Thymus (tissue), 11 donors: ENCODE measurements around the gene GIPC2. TPM values are rescaled to one million over a fixed set of nuclear protein-coding genes. Genes with fewer than 3 reads are reported as not detected.
A peak's percentile ranks its signal among the peaks of the same experiment; 100 is the strongest.
"Not testable (repeated sequence)": the region's sequence is repeated elsewhere in the genome, so short reads cannot be mapped to it uniquely, and the experiment has no call there.

Experiments used
- DNase-seq, 9 donors: peaks; one replicate each; pipeline ENCODE4 v3.0.0-alpha.2; 2013; ENCODE audit warnings: low spot score in 9 of 9, low read depth in 6 of 9, missing footprints in 1 of 9
- H3K27ac ChIP-seq, 2 donors: one replicate each; pipeline ENCODE4 v1.5.1; 2013; ENCODE audit warnings: control low read depth in 1 of 2, low read depth in 1 of 2, low read length in 1 of 2, mild to moderate bottlenecking in 1 of 2, moderate library complexity in 1 of 2
- H3K27me3 ChIP-seq, 2 donors: one replicate each; pipeline ENCODE4 v1.5.1; 2013; ENCODE audit warnings: low read length in 1 of 2; ENCODE audit not compliant: control insufficient read depth in 2 of 2, insufficient read depth in 1 of 2
- H3K36me3 ChIP-seq, 2 donors: one replicate each; pipeline ENCODE4 v1.5.1; 2013; ENCODE audit warnings: low read length in 1 of 2, mild to moderate bottlenecking in 1 of 2, moderate library complexity in 1 of 2; ENCODE audit not compliant: control insufficient read depth in 2 of 2, insufficient read depth in 2 of 2
- H3K4me1 ChIP-seq, 2 donors: one replicate each; pipeline ENCODE4 v1.5.1; 2013; ENCODE audit warnings: low read length in 2 of 2; ENCODE audit not compliant: control insufficient read depth in 2 of 2, insufficient read depth in 2 of 2
- H3K4me3 ChIP-seq, 2 donors: one replicate each; pipeline ENCODE4 v1.5.1; 2013; ENCODE audit warnings: low read length in 2 of 2, control low read depth in 1 of 2, mild to moderate bottlenecking in 1 of 2
- H3K9me3 ChIP-seq, 2 donors: one replicate each; pipeline ENCODE4 v1.5.1; 2013; ENCODE audit warnings: low read length in 1 of 2, mild to moderate bottlenecking in 1 of 2; ENCODE audit not compliant: control insufficient read depth in 2 of 2, insufficient read depth in 1 of 2
- WGBS: extraction: QIAGEN DNeasy Blood & Tissue Kit; methylation state at CpG from one replicate; pipeline ENCODE4 v1.1.7; 2013; 5-methylcytosine and 5-hydroxymethylcytosine counted together
- polyA plus RNA-seq: library from polyadenylated mRNA; stranded (reverse); fragments of 200-250 nt; gene quantifications from one replicate; pipeline ENCODE4 v1.2.3, GENCODE V29; 2013
- total RNA-seq: library from RNA; stranded (reverse); fragments of 120-200 nt; gene quantifications from one replicate; pipeline ENCODE4 v1.2.4, GENCODE V29; 2013
- donor health status: healthy.

GIPC2 gene
- total and polyA plus RNA-seq, 2 donors, result 0.28 to 1.3 TPM

GRCh38 chr1:78006521-78006920 is 39.2 kb upstream of the GIPC2 start:
- Histone ChIP-seq H3K36me3 (no peaks in the 10 kb centered on the region), H3K4me1 (no peaks in the 10 kb centered on the region), H3K27me3 (no peaks in the 10 kb centered on the region), H3K4me3 (peak overlapping the region in 1 of 2 donors; percentile 34), H3K27ac (peak overlapping the region in 1 of 2 donors; percentile 96), H3K9me3 (no peaks in the 10 kb centered on the region)
- peak in 1 of 9 donors; percentile 4 for DNase-seq

GRCh38 chr1:78007677-78008341 is 38.0 kb upstream of the GIPC2 start:
- DNase-seq, result no peak
- Histone ChIP-seq H3K9me3 (no peaks in the 10 kb centered on the region), H3K4me1 (no peaks in the 10 kb centered on the region), H3K27me3 (no peaks in the 10 kb centered on the region), H3K36me3 (no peaks in the 10 kb centered on the region), H3K27ac (no peak overlapping the region), H3K4me3 (no peak overlapping the region)
- WGBS, result 98% methylated on average over 4 of the region's 4 CpGs

GRCh38 chr1:78009276-78009675 is 36.5 kb upstream of the GIPC2 start:
- no peak overlapping the region for H3K4me3 ChIP-seq
- WGBS, result over 99% methylated on average over 3 of the region's 3 CpGs

GRCh38 chr1:78009836-78010235 is 35.9 kb upstream of the GIPC2 start:
- whole genome bisulfite sequencing, result 96% methylated on average over 3 of the region's 3 CpGs
- no peak for DNase-seq
- H3K4me1 ChIP-seq, result no peaks in the 10 kb centered on the region
- peaks cover 0 to 6% of the 10 kb centered on the region in 2 donors for H3K36me3 ChIP-seq
- H3K27ac ChIP-seq, result no peak overlapping the region
- H3K4me3 ChIP-seq, result no peak overlapping the region
- no peaks in the 10 kb centered on the region for H3K27me3 ChIP-seq
- no peaks in the 10 kb centered on the region for H3K9me3 ChIP-seq

More at GRCh38 chr1:78009276-78009675, 36.5 kb upstream of the GIPC2 start:
- Histone ChIP-seq H3K27me3 (no peaks in the 10 kb centered on the region), H3K4me1 (no peaks in the 10 kb centered on the region), H3K27ac (no peak overlapping the region), H3K9me3 (no peaks in the 10 kb centered on the region), H3K36me3 (peaks cover 0 to 3% of the 10 kb centered on the region in 2 donors)
- DNase-seq, result no peak

GRCh38 chr1:78011050-78011449 is 34.7 kb upstream of the GIPC2 start:
- no peak overlapping the region for H3K4me3 ChIP-seq
- H3K4me1 ChIP-seq, result no peaks in the 10 kb centered on the region
- H3K9me3 ChIP-seq, result no peaks in the 10 kb centered on the region
- H3K27me3 ChIP-seq, result no peaks in the 10 kb centered on the region
- no peak overlapping the region for H3K27ac ChIP-seq
- peaks cover 0 to 6% of the 10 kb centered on the region in 2 donors for H3K36me3 ChIP-seq
- DNase-seq, result no peak
- 97% methylated on average over 2 of the region's 2 CpGs for WGBS

- H3K4me1 ChIP-seq, result no peaks in the 10 kb centered on the region
- DNase-seq, result no peak
- H3K27ac ChIP-seq, result no peak overlapping the region
These were observed 30.6 kb upstream of the GIPC2 start for GRCh38 chr1:78015148-78015547.

GRCh38 chr1:78019024-78019423 is 26.7 kb upstream of the GIPC2 start:
- Histone ChIP-seq H3K36me3 (peaks cover 0 to 5% of the 10 kb centered on the region in 2 donors), H3K4me1 (no peaks in the 10 kb centered on the region), H3K27ac (no peak overlapping the region), H3K9me3 (no peaks in the 10 kb centered on the region), H3K27me3 (no peaks in the 10 kb centered on the region), H3K4me3 (no peak overlapping the region)
- 97% methylated on average over 1 of the region's 1 CpG for WGBS
- no peak for DNase-seq

More at GRCh38 chr1:78015148-78015547, 30.6 kb upstream of the GIPC2 start:
- H3K4me3 ChIP-seq, result no peak overlapping the region
- H3K27me3 ChIP-seq, result no peaks in the 10 kb centered on the region
- peaks cover 0 to 8% of the 10 kb centered on the region in 2 donors for H3K36me3 ChIP-seq
- H3K9me3 ChIP-seq, result no peaks in the 10 kb centered on the region

GRCh38 chr1:78021134-78021533 is 24.6 kb upstream of the GIPC2 start:
- H3K27me3 ChIP-seq, H3K27ac ChIP-seq, H3K4me3 ChIP-seq, DNase-seq, H3K36me3 ChIP-seq, H3K9me3 ChIP-seq, H3K4me1 ChIP-seq: not testable (repeated sequence)
- WGBS, result 96% methylated on average over 4 of the region's 4 CpGs

- Histone ChIP-seq H3K4me3 (no peak overlapping the region), H3K36me3 (no peaks in the 10 kb centered on the region), H3K27ac (no peak overlapping the region), H3K27me3 (no peaks in the 10 kb centered on the region), H3K9me3 (no peaks in the 10 kb centered on the region), H3K4me1 (no peaks in the 10 kb centered on the region)
- no peak for DNase-seq
- 93% methylated on average over 4 of the region's 4 CpGs for WGBS
These were observed 16.0 kb upstream of the GIPC2 start for GRCh38 chr1:78029793-78030192.
